Measurements from ENCODE around the gene MRPL22.
"Not testable (repeated sequence)": the region's sequence is repeated elsewhere in the genome, so short reads cannot be mapped to it uniquely, and the experiment has no call there.

The MRPL22 gene

GRCh38 chr5:154934881-154935280 is 6.0 kb upstream of the MRPL22 start:
- H3K14ac ChIP-seq (ENCODE audit: low read length), result no peak overlapping the region
- H3K4me1 ChIP-seq (ENCODE audit: control insufficient read depth in 2 of 2, insufficient read depth in 1 of 2, low read depth in 1 of 2, low read length in 2 of 2), result peaks cover 4 to 6% of the 10 kb centered on the region in 2 donors
- H3K9ac ChIP-seq (ENCODE audit: low read depth, low read length, poor library complexity), result no peak overlapping the region
- no peak overlapping the region for H3K18ac ChIP-seq (ENCODE audit: low read length)
- no peak overlapping the region for H4K91ac ChIP-seq (ENCODE audit: low read depth, low read length, poor library complexity)
- no peak overlapping the region for H2BK12ac ChIP-seq (ENCODE audit: low read length)
- H3K4me2 ChIP-seq (ENCODE audit: insufficient read depth, low read length, poor library complexity, severe bottlenecking), result no peak overlapping the region
- peaks cover 2% of the 10 kb centered on the region for H3K79me1 ChIP-seq (ENCODE audit: low read depth, low read length)
- no peak overlapping the region for H3K27ac ChIP-seq (replicated peaks; ENCODE audit: low read length)
- no peaks in the 10 kb centered on the region for H3K27me3 ChIP-seq (ENCODE audit: control insufficient read depth in 3 of 3, insufficient read depth in 3 of 3, low read depth in 1 of 3, low read length in 3 of 3)
- no peak overlapping the region for H2AK5ac ChIP-seq (ENCODE audit: low read depth, low read length)
- no peak overlapping the region for H3K4me3 ChIP-seq (ENCODE audit: low read length in 2 of 2)
- no peak overlapping the region for H3K4ac ChIP-seq (ENCODE audit: low read length)
- H2BK5ac ChIP-seq (ENCODE audit: low read length), result no peak overlapping the region
- H2BK120ac ChIP-seq (ENCODE audit: low read depth, low read length), result no peak overlapping the region
- no peak overlapping the region for H2AFZ ChIP-seq (ENCODE audit: low read length)
- H3K36me3 ChIP-seq (replicated peaks in 1 of 2; ENCODE audit: control insufficient read depth in 2 of 2, insufficient read depth in 2 of 2, low read length in 2 of 2), result peaks cover 10 to 55% of the 10 kb centered on the region in 2 donors
- no peaks in the 10 kb centered on the region for H3K9me3 ChIP-seq (replicated peaks in 1 of 2; ENCODE audit: control insufficient read depth in 2 of 2, insufficient read depth in 1 of 2, low read depth in 1 of 2, low read length in 2 of 2)
- H3K23ac ChIP-seq (ENCODE audit: low read depth, low read length, poor library complexity), result no peak overlapping the region
- H4K8ac ChIP-seq (ENCODE audit: low read depth, low read length), result no peak overlapping the region
- no peak overlapping the region for H2BK15ac ChIP-seq (ENCODE audit: low read length)
- DNase-seq (ENCODE audit: low spot score), result no peak

GRCh38 chr5:154937186-154937717 is 3.6 kb upstream of the MRPL22 start:
- no CpG with 5 or more reads among the region's 11 CpGs for WGBS, 2 donors (ENCODE audit: extremely low coverage in 2 of 2, insufficient read length in 2 of 2, insufficient replicate concordance in 1 of 2)
- H2BK5ac ChIP-seq (ENCODE audit: low read length), result no peak overlapping the region
- H3K79me1 ChIP-seq (ENCODE audit: low read depth, low read length), result peaks cover 4% of the 10 kb centered on the region
- peak; percentile 3 for DNase-seq (ENCODE audit: low spot score)
- peak overlapping the region; percentile 16 for H2BK15ac ChIP-seq (ENCODE audit: low read length)
- H3K4me2 ChIP-seq (ENCODE audit: insufficient read depth, low read length, poor library complexity, severe bottlenecking), result peak overlapping the region; percentile 63
- no peak overlapping the region for H4K8ac ChIP-seq (ENCODE audit: low read depth, low read length)
- no peaks in the 10 kb centered on the region for H3K27me3 ChIP-seq (ENCODE audit: control insufficient read depth in 3 of 3, insufficient read depth in 3 of 3, low read depth in 1 of 3, low read length in 3 of 3)
- peak overlapping the region; percentile 85 for H3K23ac ChIP-seq (ENCODE audit: low read depth, low read length, poor library complexity)
- H3K4me1 ChIP-seq (ENCODE audit: control insufficient read depth in 2 of 2, insufficient read depth in 1 of 2, low read depth in 1 of 2, low read length in 2 of 2), result peaks cover 6 to 9% of the 10 kb centered on the region in 2 donors
- no peak overlapping the region for H4K91ac ChIP-seq (ENCODE audit: low read depth, low read length, poor library complexity)
- H3K27ac ChIP-seq (replicated peaks; ENCODE audit: low read length), result no peak overlapping the region
- H2BK12ac ChIP-seq (ENCODE audit: low read length), result no peak overlapping the region
- no peak overlapping the region for H3K4ac ChIP-seq (ENCODE audit: low read length)
- H3K36me3 ChIP-seq (replicated peaks in 1 of 2; ENCODE audit: control insufficient read depth in 2 of 2, insufficient read depth in 2 of 2, low read length in 2 of 2), result peaks cover 7 to 33% of the 10 kb centered on the region in 2 donors
- H3K14ac ChIP-seq (ENCODE audit: low read length), result no peak overlapping the region
- H2AFZ ChIP-seq (ENCODE audit: low read length), result peak overlapping the region; percentile 91
- H3K9me3 ChIP-seq (replicated peaks in 1 of 2; ENCODE audit: control insufficient read depth in 2 of 2, insufficient read depth in 1 of 2, low read depth in 1 of 2, low read length in 2 of 2), result no peaks in the 10 kb centered on the region
- H3K18ac ChIP-seq (ENCODE audit: low read length), result no peak overlapping the region
- peak overlapping the region; percentile 77 to 89 for H3K4me3 ChIP-seq (ENCODE audit: low read length in 2 of 2)
- H3K9ac ChIP-seq (ENCODE audit: low read depth, low read length, poor library complexity), result peak overlapping the region; percentile 87
- H2BK120ac ChIP-seq (ENCODE audit: low read depth, low read length), result no peak overlapping the region
- H2AK5ac ChIP-seq (ENCODE audit: low read depth, low read length), result peak overlapping the region; percentile 66

- H4K8ac ChIP-seq (ENCODE audit: low read depth, low read length), result peak within 1 kb of the TSS; percentile 92
- peak within 1 kb of the TSS; percentile 13 for H3K4ac ChIP-seq (ENCODE audit: low read length)
- H3K9ac ChIP-seq (ENCODE audit: low read depth, low read length, poor library complexity), result peak within 1 kb of the TSS; percentile 87
- no peak within 1 kb of the TSS for H3K27ac ChIP-seq (replicated peaks; ENCODE audit: low read length)
- peak within 1 kb of the TSS; percentile 91 for H2AFZ ChIP-seq (ENCODE audit: low read length)
- no peaks in the 10 kb centered on the region for H3K9me3 ChIP-seq (replicated peaks in 1 of 2; ENCODE audit: control insufficient read depth in 2 of 2, insufficient read depth in 1 of 2, low read depth in 1 of 2, low read length in 2 of 2)
- H3K4me2 ChIP-seq (ENCODE audit: insufficient read depth, low read length, poor library complexity, severe bottlenecking), result peak within 1 kb of the TSS; percentile 63
- no peaks in the 10 kb centered on the region for H3K27me3 ChIP-seq (ENCODE audit: control insufficient read depth in 3 of 3, insufficient read depth in 3 of 3, low read depth in 1 of 3, low read length in 3 of 3)
- peaks cover 7 to 27% of the 10 kb centered on the region in 2 donors for H3K36me3 ChIP-seq (replicated peaks in 1 of 2; ENCODE audit: control insufficient read depth in 2 of 2, insufficient read depth in 2 of 2, low read length in 2 of 2)
- DNase-seq (ENCODE audit: low spot score), result peak; percentile 58
- no peak within 1 kb of the TSS for H2BK5ac ChIP-seq (ENCODE audit: low read length)
- no CpG with 5 or more reads among the region's 61 CpGs for WGBS, 2 donors (ENCODE audit: extremely low coverage in 2 of 2, insufficient read length in 2 of 2, insufficient replicate concordance in 1 of 2)
- peak within 1 kb of the TSS; percentile 93 for H3K18ac ChIP-seq (ENCODE audit: low read length)
- H2BK12ac ChIP-seq (ENCODE audit: low read length), result no peak within 1 kb of the TSS
- H3K79me1 ChIP-seq (ENCODE audit: low read depth, low read length), result peaks cover 4% of the 10 kb centered on the region
- peak within 1 kb of the TSS; percentile 66 for H2AK5ac ChIP-seq (ENCODE audit: low read depth, low read length)
- peak within 1 kb of the TSS; percentile 16 for H2BK15ac ChIP-seq (ENCODE audit: low read length)
- peak within 1 kb of the TSS; percentile 14 for H4K91ac ChIP-seq (ENCODE audit: low read depth, low read length, poor library complexity)
- peaks cover 6 to 14% of the 10 kb centered on the region in 2 donors for H3K4me1 ChIP-seq (ENCODE audit: control insufficient read depth in 2 of 2, insufficient read depth in 1 of 2, low read depth in 1 of 2, low read length in 2 of 2)
- H2BK120ac ChIP-seq (ENCODE audit: low read depth, low read length), result no peak within 1 kb of the TSS
- H3K23ac ChIP-seq (ENCODE audit: low read depth, low read length, poor library complexity), result peak within 1 kb of the TSS; percentile 85
- peak within 1 kb of the TSS; percentile 77 to 89 for H3K4me3 ChIP-seq (ENCODE audit: low read length in 2 of 2)
- peak within 1 kb of the TSS; percentile 47 for H3K14ac ChIP-seq (ENCODE audit: low read length)
Observed at GRCh38 chr5:154937718-154938466, 3.0 kb upstream of the MRPL22 start, which contains the start of gene GEMIN5. GEMIN5 (minus strand) TSS chr5:154938211; CDS start chr5:154938133, 78 bp downstream.

- no CpG with 5 or more reads among the region's 5 CpGs for WGBS, 2 donors (ENCODE audit: extremely low coverage in 2 of 2, insufficient read length in 2 of 2, insufficient replicate concordance in 1 of 2)
- DNase-seq (ENCODE audit: low spot score); H3K4me3 ChIP-seq (ENCODE audit: low read length in 2 of 2); H4K91ac ChIP-seq (ENCODE audit: low read depth, low read length, poor library complexity); H3K4ac ChIP-seq (ENCODE audit: low read length); H2BK5ac ChIP-seq (ENCODE audit: low read length); H3K18ac ChIP-seq (ENCODE audit: low read length); H2BK15ac ChIP-seq (ENCODE audit: low read length); H3K9me3 ChIP-seq (replicated peaks in 1 of 2; ENCODE audit: control insufficient read depth in 2 of 2, insufficient read depth in 1 of 2, low read depth in 1 of 2, low read length in 2 of 2); H3K9ac ChIP-seq (ENCODE audit: low read depth, low read length, poor library complexity); H2BK12ac ChIP-seq (ENCODE audit: low read length); H2AK5ac ChIP-seq (ENCODE audit: low read depth, low read length); H3K14ac ChIP-seq (ENCODE audit: low read length); H3K27ac ChIP-seq (replicated peaks; ENCODE audit: low read length); H3K79me1 ChIP-seq (ENCODE audit: low read depth, low read length); H2AFZ ChIP-seq (ENCODE audit: low read length); H3K27me3 ChIP-seq (ENCODE audit: control insufficient read depth in 3 of 3, insufficient read depth in 3 of 3, low read depth in 1 of 3, low read length in 3 of 3); H2BK120ac ChIP-seq (ENCODE audit: low read depth, low read length); H4K8ac ChIP-seq (ENCODE audit: low read depth, low read length); H3K4me2 ChIP-seq (ENCODE audit: insufficient read depth, low read length, poor library complexity, severe bottlenecking); H3K23ac ChIP-seq (ENCODE audit: low read depth, low read length, poor library complexity): not testable (repeated sequence)
- Histone ChIP-seq H3K36me3 (replicated peaks in 1 of 2; ENCODE audit: control insufficient read depth in 2 of 2, insufficient read depth in 2 of 2, low read length in 2 of 2) (peaks cover 6 to 16% of the 10 kb centered on the region in 2 donors), H3K4me1 (ENCODE audit: control insufficient read depth in 2 of 2, insufficient read depth in 1 of 2, low read depth in 1 of 2, low read length in 2 of 2) (peaks cover 6 to 14% of the 10 kb centered on the region in 2 donors)
Observed at GRCh38 chr5:154939387-154939786, 1.5 kb upstream of the MRPL22 start.
